Trophoblast cell (in vitro differentiated cells and primary cell): ENCODE results near the gene NKAIN4.

Experiments used
- DNase-seq, 2 donors: peaks; one replicate each; pipeline ENCODE4 v3.0.0-alpha.2; 2016
- H2AFZ ChIP-seq: 2 replicates; pipeline ENCODE4 v1.6.1; 2013; ENCODE audit warnings: low read length, moderate library complexity, mild to moderate bottlenecking; ENCODE audit not compliant: insufficient read depth, poor library complexity
- H2AK5ac ChIP-seq: 2 replicates; pipeline ENCODE4 v1.6.1; 2013; ENCODE audit warnings: mild to moderate bottlenecking, low read length
- H2BK120ac ChIP-seq: 2 replicates; pipeline ENCODE4 v1.6.1; 2013; ENCODE audit warnings: low read length, mild to moderate bottlenecking, moderate library complexity; ENCODE audit not compliant: insufficient read depth, poor library complexity
- H2BK12ac ChIP-seq: 2 replicates; pipeline ENCODE4 v1.6.1; 2013; ENCODE audit warnings: mild to moderate bottlenecking, low read length, moderate library complexity
- H2BK5ac ChIP-seq: 2 replicates; pipeline ENCODE4 v1.6.1; 2013; ENCODE audit warnings: low read length, low read depth, moderate library complexity, mild to moderate bottlenecking; ENCODE audit not compliant: poor library complexity
- H3K14ac ChIP-seq: 2 replicates; pipeline ENCODE4 v1.6.1; 2013; ENCODE audit warnings: mild to moderate bottlenecking, low read length
- H3K18ac ChIP-seq: 2 replicates; pipeline ENCODE4 v1.6.1; 2013; ENCODE audit warnings: mild to moderate bottlenecking, low read length
- H3K23ac ChIP-seq: 2 replicates; pipeline ENCODE4 v1.6.1; 2013; ENCODE audit warnings: low read length
- H3K27ac ChIP-seq: 2 replicates; pipeline ENCODE4 v1.5.1; 2013; ENCODE audit warnings: low read depth, mild to moderate bottlenecking, inconsistent platforms, low read length, moderate library complexity
- H3K27me3 ChIP-seq: 2 replicates; pipeline ENCODE4 v1.6.1; 2013; ENCODE audit warnings: inconsistent platforms, mild to moderate bottlenecking, low read length, moderate library complexity; ENCODE audit not compliant: insufficient read depth
- H3K36me3 ChIP-seq, 2 experiments: 1 replicate in 1 of 2; 2 replicates in 1 of 2; pipeline ENCODE4 v1.6.1; 2013; ENCODE audit warnings: low read length in 2 of 2, mild to moderate bottlenecking in 2 of 2, moderate library complexity in 1 of 2; ENCODE audit not compliant: insufficient read depth in 2 of 2, control insufficient read depth in 1 of 2
- H3K4ac ChIP-seq: 2 replicates; pipeline ENCODE4 v1.6.1; 2013; ENCODE audit warnings: low read depth, mild to moderate bottlenecking, low read length, moderate library complexity
- H3K4me1 ChIP-seq, 2 experiments: 1 replicate in 1 of 2; 2 replicates in 1 of 2; pipeline ENCODE4 v1.6.1; 2013; ENCODE audit warnings: low read length in 2 of 2, mild to moderate bottlenecking in 2 of 2, moderate library complexity in 1 of 2; ENCODE audit not compliant: insufficient read depth in 2 of 2, control insufficient read depth in 1 of 2
- H3K4me2 ChIP-seq: 2 replicates; pipeline ENCODE4 v1.6.1; 2013; ENCODE audit warnings: inconsistent platforms, mild to moderate bottlenecking, low read length, moderate library complexity
- H3K4me3 ChIP-seq: 2 replicates; pipeline ENCODE4 v1.5.1; 2013; ENCODE audit warnings: mild to moderate bottlenecking, low read depth, low read length, inconsistent platforms
- H3K79me1 ChIP-seq: one replicate; pipeline ENCODE4 v1.6.1; 2013; ENCODE audit warnings: low read length
- H3K79me2 ChIP-seq: 2 replicates; pipeline ENCODE4 v1.6.1; 2013; ENCODE audit warnings: low read length, mild to moderate bottlenecking; ENCODE audit not compliant: control insufficient read depth, insufficient read depth, poor library complexity
- H3K9ac ChIP-seq: 2 replicates; pipeline ENCODE4 v1.6.1; 2013; ENCODE audit warnings: mild to moderate bottlenecking, low read length
- H3K9me3 ChIP-seq: 2 replicates; pipeline ENCODE4 v1.6.1; 2013; ENCODE audit warnings: low read depth, mild to moderate bottlenecking, control low read depth, inconsistent platforms, low read length; ENCODE audit not compliant: insufficient read depth
- H4K12ac ChIP-seq: 2 replicates; pipeline ENCODE4 v1.6.1; 2013; ENCODE audit warnings: low read depth, mild to moderate bottlenecking, low read length, moderate library complexity
- H4K8ac ChIP-seq: 2 replicates; pipeline ENCODE4 v1.6.1; 2013; ENCODE audit warnings: low read depth, mild to moderate bottlenecking, low read length, moderate library complexity
- H4K91ac ChIP-seq: one replicate; pipeline ENCODE4 v1.6.1; 2013; ENCODE audit warnings: low read depth, mild to moderate bottlenecking, low read length, moderate library complexity
- WGBS: extraction: QIAGEN DNeasy Blood & Tissue Kit; methylation state at CpG from one replicate; pipeline ENCODE4 v1.1.7; 2013; ENCODE audit warnings: missing lambda C conversion rate; ENCODE audit not compliant: insufficient read length, insufficient coverage; ENCODE audit errors: extremely low coverage; 5-methylcytosine and 5-hydroxymethylcytosine counted together

NKAIN4 gene

DNA sequence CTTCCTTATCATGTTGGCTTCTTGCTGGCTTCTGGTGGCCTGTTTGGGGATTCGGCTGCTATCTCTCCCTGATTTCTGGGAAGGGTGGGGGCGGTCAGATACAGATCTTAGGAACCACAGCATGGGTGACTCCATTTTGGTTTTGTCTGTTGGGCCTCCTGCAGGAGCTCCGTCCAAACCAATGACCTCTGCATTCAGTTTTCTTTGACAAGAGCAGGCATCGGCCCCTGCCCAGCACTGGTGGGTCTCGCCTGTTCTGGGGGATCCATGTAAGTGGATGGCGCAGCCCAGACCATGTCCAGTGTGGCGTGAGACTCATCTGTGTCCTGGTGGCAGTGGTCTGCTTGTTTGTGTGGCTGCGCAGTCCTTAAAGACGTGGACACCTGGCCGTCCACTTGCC lies 9.7 kb upstream of the NKAIN4 start:
- Histone ChIP-seq H2BK120ac (no peak overlapping the region), H3K4ac (no peak overlapping the region), H3K36me3 (no peaks in the 10 kb centered on the region), H3K4me3 (no peak overlapping the region), H3K79me1 (no peaks in the 10 kb centered on the region), H3K27ac (no peak overlapping the region), H3K23ac (no peak overlapping the region), H3K27me3 (no peaks in the 10 kb centered on the region), H4K91ac (no peak overlapping the region), H2AFZ (no peak overlapping the region), H3K4me2 (no peak overlapping the region), H2BK5ac (no peak overlapping the region), H3K9ac (no peak overlapping the region), H4K12ac (no peak overlapping the region), H4K8ac (no peak overlapping the region), H2AK5ac (no peak overlapping the region), H3K79me2 (no peaks in the 10 kb centered on the region), H3K14ac (no peak overlapping the region), H3K9me3 (no peaks in the 10 kb centered on the region), H3K18ac (no peak overlapping the region), H3K4me1 (peaks cover 12 to 13% of the 10 kb centered on the region in 2 experiments), H2BK12ac (no peak overlapping the region)
- no CpG with 5 or more reads among the region's 10 CpGs for WGBS
- DNase-seq, result no peak

DNA sequence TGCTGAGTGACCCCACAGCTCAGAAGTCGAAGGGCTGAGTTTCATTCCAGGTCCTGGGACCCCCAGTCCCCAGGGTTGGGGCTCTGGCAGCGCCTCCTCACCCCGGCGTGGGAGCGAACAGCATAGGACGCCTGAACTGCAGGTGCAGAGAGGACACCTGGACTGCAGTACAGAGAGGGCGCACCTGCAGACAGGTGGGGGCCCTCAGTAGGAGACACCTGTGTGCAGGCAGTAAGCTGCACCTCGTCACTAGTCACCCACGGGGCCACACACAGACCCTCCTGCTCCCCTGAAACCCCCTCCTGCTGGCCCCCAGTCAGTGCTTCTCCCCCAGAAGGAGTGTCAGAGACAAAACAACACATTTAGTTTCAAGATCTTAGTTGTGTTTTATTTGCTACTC lies 8.6 kb upstream of the NKAIN4 start:
- no peak overlapping the region for H3K23ac ChIP-seq
- no peak overlapping the region for H2AFZ ChIP-seq
- H3K27me3 ChIP-seq, result no peaks in the 10 kb centered on the region
- no peaks in the 10 kb centered on the region for H3K79me2 ChIP-seq
- no peak overlapping the region for H3K4me3 ChIP-seq
- H3K18ac ChIP-seq, result no peak overlapping the region
- no peak overlapping the region for H3K4ac ChIP-seq
- H3K36me3 ChIP-seq, result no peaks in the 10 kb centered on the region
- H3K14ac ChIP-seq, result no peak overlapping the region
- H3K9ac ChIP-seq, result no peak overlapping the region
- no peaks in the 10 kb centered on the region for H3K79me1 ChIP-seq
- no peak overlapping the region for H3K4me2 ChIP-seq
- H2BK120ac ChIP-seq, result no peak overlapping the region
- no peak overlapping the region for H4K8ac ChIP-seq
- no peak for DNase-seq
- no peak overlapping the region for H4K12ac ChIP-seq
- no peak overlapping the region for H4K91ac ChIP-seq
- WGBS, result no CpG with 5 or more reads among the region's 9 CpGs
- no peak overlapping the region for H2BK12ac ChIP-seq
- H3K9me3 ChIP-seq, result peaks cover under 1% of the 10 kb centered on the region
- H3K4me1 ChIP-seq, result peaks cover 7 to 12% of the 10 kb centered on the region in 2 experiments
- no peak overlapping the region for H3K27ac ChIP-seq
- H2BK5ac ChIP-seq, result no peak overlapping the region
- no peak overlapping the region for H2AK5ac ChIP-seq

DNA sequence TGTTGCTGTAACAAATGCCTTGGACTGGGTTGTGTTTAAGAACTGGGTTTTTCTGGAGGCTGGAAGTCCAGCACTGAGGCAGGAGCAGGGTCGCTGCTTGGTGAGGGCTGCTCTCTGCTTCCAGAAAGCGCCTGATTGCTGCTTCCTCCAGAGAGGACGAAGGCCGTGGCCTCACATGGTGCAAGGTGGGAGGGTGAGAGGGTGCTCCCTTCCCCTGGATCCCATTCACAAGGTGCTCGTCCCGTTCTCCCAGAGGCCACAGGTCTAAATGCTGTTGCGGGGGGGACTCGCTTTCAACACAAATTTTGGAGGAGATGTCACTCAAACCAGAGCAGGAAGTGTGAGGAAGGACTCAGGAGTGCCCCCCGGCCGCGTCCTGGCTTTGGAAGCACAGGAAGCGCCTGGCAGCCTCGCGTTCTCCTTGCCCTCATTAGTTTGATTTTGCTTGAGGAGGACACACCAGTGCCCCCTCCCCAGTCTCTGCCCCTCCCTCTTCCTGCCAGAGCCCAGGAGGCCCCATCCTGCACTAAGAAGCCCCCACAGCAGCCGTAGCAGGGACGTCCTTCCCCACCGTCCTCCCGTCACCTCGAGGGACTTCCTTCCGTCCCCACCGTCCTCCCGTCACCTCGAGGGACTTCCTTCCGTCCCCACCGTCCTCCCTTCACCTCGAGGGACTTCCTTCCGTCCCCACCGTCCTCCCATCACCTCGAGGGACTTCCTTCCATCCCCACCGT lies 7.7 kb upstream of the NKAIN4 start:
- H3K4ac ChIP-seq, result no peak overlapping the region
- H2BK12ac ChIP-seq, result no peak overlapping the region

DNA sequence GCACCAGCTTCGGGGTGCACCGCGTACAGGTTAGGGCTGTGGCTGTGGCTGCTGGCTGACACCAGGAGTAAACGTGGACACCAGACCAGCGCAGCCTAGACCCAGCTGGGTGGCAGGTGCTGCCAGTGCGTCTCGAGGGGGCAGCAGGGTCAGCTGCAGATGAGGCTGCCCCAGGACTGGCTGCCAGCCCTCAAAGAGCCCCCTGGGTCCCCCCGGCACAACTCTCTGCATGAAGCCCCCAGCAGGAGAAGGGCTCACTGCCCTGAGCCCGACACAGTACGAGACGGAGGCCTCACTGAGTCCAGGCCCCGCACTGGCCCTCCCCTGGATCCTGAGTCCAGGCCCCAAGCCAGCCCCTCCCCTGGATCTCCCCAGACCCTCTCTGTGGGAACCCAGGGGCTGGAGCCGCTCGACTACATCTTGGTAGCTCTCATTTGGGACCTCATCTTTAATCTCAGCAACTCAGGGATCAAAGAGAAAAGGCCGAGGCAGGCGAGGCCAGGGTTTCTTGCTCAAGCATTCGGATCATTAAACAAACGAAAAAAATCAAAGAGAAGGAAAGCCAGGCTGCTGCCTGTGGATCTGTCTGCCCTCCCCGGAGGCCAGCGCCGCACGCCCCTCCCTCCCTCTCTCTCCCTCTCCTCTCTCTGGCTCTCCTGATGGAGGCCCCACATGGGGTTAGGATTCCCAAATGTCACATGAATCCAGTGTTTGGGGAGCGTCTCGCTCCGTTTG lies 7.0 kb upstream of the NKAIN4 start:
- Histone ChIP-seq H3K4me2 (no peak overlapping the region), H3K14ac (no peak overlapping the region), H3K23ac (no peak overlapping the region), H4K91ac (no peak overlapping the region), H2BK5ac (no peak overlapping the region), H2AK5ac (no peak overlapping the region), H3K4me3 (no peak overlapping the region), H3K18ac (no peak overlapping the region), H3K79me1 (peaks cover 2% of the 10 kb centered on the region), H2BK120ac (no peak overlapping the region), H4K12ac (no peak overlapping the region), H4K8ac (no peak overlapping the region), H2AFZ (no peak overlapping the region), H3K9ac (no peak overlapping the region), H2BK12ac (no peak overlapping the region), H3K79me2 (no peaks in the 10 kb centered on the region), H3K27ac (no peak overlapping the region), H3K27me3 (no peaks in the 10 kb centered on the region), H3K4ac (no peak overlapping the region), H3K36me3 (peaks cover 0 to 2% of the 10 kb centered on the region in 2 experiments), H3K9me3 (peaks cover 11% of the 10 kb centered on the region), H3K4me1 (peaks cover 7 to 19% of the 10 kb centered on the region in 2 experiments)
- no CpG with 5 or more reads among the region's 25 CpGs for WGBS
- no peak for DNase-seq

More for the DNA sequence above, 7.7 kb upstream of the NKAIN4 start:
- peaks cover 9% of the 10 kb centered on the region for H3K9me3 ChIP-seq
- H3K23ac ChIP-seq, result no peak overlapping the region
- H2AK5ac ChIP-seq, result no peak overlapping the region
- no peak overlapping the region for H2AFZ ChIP-seq
- H4K8ac ChIP-seq, result no peak overlapping the region
- no peak overlapping the region for H4K12ac ChIP-seq
- no peak overlapping the region for H4K91ac ChIP-seq
- no peaks in the 10 kb centered on the region for H3K27me3 ChIP-seq
- no peaks in the 10 kb centered on the region for H3K36me3 ChIP-seq
- H2BK120ac ChIP-seq, result no peak overlapping the region
- H3K79me1 ChIP-seq, result no peaks in the 10 kb centered on the region
- H3K4me1 ChIP-seq, result peaks cover 7 to 17% of the 10 kb centered on the region in 2 experiments
- H3K18ac ChIP-seq, result no peak overlapping the region
- H3K14ac ChIP-seq, result no peak overlapping the region
- no peak overlapping the region for H3K4me3 ChIP-seq
- H3K27ac ChIP-seq, result no peak overlapping the region
- 100% methylated on average over 1 of the region's 30 CpGs for WGBS
- no peaks in the 10 kb centered on the region for H3K79me2 ChIP-seq
- H3K9ac ChIP-seq, result no peak overlapping the region
- no peak overlapping the region for H2BK5ac ChIP-seq
- no peak overlapping the region for H3K4me2 ChIP-seq
- no peak for DNase-seq
